ENCODE results near the gene CPLANE2.

GRCh38 chr1:16253332-16253922 is 16.4 kb upstream of the CPLANE2 start:
- TF ChIP-seq, protein P1, sequence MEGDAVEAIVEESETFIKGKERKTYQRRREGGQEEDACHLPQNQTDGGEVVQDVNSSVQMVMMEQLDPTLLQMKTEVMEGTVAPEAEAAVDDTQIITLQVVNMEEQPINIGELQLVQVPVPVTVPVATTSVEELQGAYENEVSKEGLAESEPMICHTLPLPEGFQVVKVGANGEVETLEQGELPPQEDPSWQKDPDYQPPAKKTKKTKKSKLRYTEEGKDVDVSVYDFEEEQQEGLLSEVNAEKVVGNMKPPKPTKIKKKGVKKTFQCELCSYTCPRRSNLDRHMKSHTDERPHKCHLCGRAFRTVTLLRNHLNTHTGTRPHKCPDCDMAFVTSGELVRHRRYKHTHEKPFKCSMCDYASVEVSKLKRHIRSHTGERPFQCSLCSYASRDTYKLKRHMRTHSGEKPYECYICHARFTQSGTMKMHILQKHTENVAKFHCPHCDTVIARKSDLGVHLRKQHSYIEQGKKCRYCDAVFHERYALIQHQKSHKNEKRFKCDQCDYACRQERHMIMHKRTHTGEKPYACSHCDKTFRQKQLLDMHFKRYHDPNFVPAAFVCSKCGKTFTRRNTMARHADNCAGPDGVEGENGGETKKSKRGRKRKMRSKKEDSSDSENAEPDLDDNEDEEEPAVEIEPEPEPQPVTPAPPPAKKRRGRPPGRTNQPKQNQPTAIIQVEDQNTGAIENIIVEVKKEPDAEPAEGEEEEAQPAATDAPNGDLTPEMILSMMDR (IDR thresholded peaks at IDR 0.05; ENCODE audit: low read length), result no peak
- TF ChIP-seq EZH2 (optimal IDR thresholded peaks at IDR 0.05; ENCODE audit: low read depth, low read length), result no peak

Measured in MM.1S (cell line).